ENCODE results near the gene DPM3. TPM values are rescaled to one million over a fixed set of nuclear protein-coding genes. Genes with fewer than 3 reads are reported as not detected.

The DPM3 gene
- total RNA-seq, 1 donor from 2014 or later, result 13.6 TPM

DNA sequence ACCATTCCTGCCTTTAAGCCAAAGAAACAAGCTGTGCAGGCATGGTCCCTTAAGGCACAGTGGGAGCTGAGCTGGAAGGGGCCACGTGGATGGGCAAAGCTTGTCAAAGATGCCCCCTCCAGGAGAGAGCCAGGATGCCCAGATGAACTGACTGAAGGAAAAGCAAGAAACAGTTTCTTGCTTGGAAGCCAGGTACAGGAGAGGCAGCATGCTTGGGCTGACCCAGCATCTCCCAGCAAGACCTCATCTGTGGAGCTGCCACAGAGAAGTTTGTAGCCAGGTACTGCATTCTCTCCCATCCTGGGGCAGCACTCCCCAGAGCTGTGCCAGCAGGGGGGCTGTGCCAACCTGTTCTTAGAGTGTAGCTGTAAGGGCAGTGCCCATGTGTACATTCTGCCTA, 6.0 kb downstream of the DPM3 start:
- Histone ChIP-seq H3K9me3 (ENCODE audit: control insufficient read depth in 3 of 3, low read length in 3 of 3) (no peaks in the 10 kb centered on the region), H3K4me3 (ENCODE audit: low read length in 3 of 3) (peak overlapping the region; percentile 49 to 98 (median 97)), H3K4me1 (ENCODE audit: control insufficient read depth in 3 of 3, insufficient read depth in 3 of 3, low read length in 3 of 3) (peaks cover 54 to 62% (median 59%) of the 10 kb centered on the region in 3 donors), H3K27ac (ENCODE audit: low read depth, low read length) (peak overlapping the region; percentile 97), H3K36me3 (ENCODE audit: control insufficient read depth in 3 of 3, insufficient read depth in 3 of 3, low read length in 3 of 3) (peaks cover 15 to 30% (median 29%) of the 10 kb centered on the region in 3 donors), H3K27me3 (ENCODE audit: control insufficient read depth in 3 of 3, insufficient read depth in 3 of 3, low read length in 3 of 3) (peaks cover 0 to 9% (median 4%) of the 10 kb centered on the region in 3 donors), H3K9ac (ENCODE audit: low read depth in 1 of 3, low read length in 3 of 3) (peak overlapping the region in 1 of 3 donors; percentile 99)

DNA sequence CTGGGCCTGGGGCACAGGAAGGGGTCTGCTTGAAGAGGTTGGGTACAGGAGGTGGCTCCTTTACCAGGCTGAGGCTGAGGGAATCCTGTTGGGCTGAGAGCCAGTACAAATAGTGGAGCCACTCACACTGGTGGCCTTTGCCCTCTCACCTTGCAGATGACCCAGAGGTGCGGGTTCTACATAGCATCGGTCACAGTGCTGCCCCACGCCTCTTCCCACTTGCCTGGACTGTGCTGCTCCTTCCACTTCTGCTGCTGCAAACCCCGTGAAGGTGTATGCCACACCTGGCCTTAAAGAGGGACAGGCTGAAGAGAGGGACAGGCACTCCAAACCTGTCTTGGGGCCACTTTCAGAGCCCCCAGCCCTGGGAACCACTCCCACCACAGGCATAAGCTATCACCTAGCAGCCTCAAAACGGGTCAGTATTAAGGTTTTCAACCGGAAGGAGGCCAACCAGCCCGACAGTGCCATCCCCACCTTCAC, 6.5 kb downstream of the DPM3 start:
- peaks cover 54 to 62% (median 59%) of the 10 kb centered on the region in 3 donors for H3K4me1 ChIP-seq (ENCODE audit: control insufficient read depth in 3 of 3, insufficient read depth in 3 of 3, low read length in 3 of 3)
- no peak overlapping the region for H3K27ac ChIP-seq (ENCODE audit: low read depth, low read length)
- H3K4me3 ChIP-seq (ENCODE audit: low read length in 3 of 3), result no peak overlapping the region
- peak overlapping the region in 1 of 3 donors; percentile 99 for H3K9ac ChIP-seq (ENCODE audit: low read depth in 1 of 3, low read length in 3 of 3)
- peaks cover 0 to 14% (median 9%) of the 10 kb centered on the region in 3 donors for H3K27me3 ChIP-seq (ENCODE audit: control insufficient read depth in 3 of 3, insufficient read depth in 3 of 3, low read length in 3 of 3)
- no peaks in the 10 kb centered on the region for H3K9me3 ChIP-seq (ENCODE audit: control insufficient read depth in 3 of 3, low read length in 3 of 3)
- peaks cover 15 to 30% (median 29%) of the 10 kb centered on the region in 3 donors for H3K36me3 ChIP-seq (ENCODE audit: control insufficient read depth in 3 of 3, insufficient read depth in 3 of 3, low read length in 3 of 3)

DNA sequence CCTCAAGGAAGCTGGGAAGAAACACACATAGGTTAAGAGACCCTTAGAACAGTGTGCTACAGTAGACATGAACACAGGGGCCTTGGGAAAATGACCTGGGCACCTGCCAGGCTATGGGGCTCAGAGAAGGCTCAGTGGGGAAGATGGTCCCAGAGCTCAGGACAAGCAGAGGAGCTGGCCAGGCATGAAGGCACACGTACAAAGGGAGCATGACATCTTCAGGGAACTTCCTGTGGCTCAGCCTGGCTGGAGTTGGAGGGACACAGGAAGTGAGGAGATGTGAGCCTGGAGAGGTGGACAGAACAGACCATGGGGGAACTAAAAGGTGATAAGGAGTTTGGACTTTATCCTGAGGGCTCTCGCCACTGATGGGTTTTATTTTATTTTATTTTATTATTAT, 8.5 kb downstream of the DPM3 start:
- Histone ChIP-seq H3K27me3 (ENCODE audit: control insufficient read depth in 3 of 3, insufficient read depth in 3 of 3, low read length in 3 of 3) (peaks cover 0 to 32% (median 26%) of the 10 kb centered on the region in 3 donors), H3K4me1 (ENCODE audit: control insufficient read depth in 3 of 3, insufficient read depth in 3 of 3, low read length in 3 of 3) (peaks cover 61 to 68% (median 63%) of the 10 kb centered on the region in 3 donors), H3K4me3 (ENCODE audit: low read length in 3 of 3) (peak overlapping the region in 1 of 3 donors; percentile 16), H3K27ac (ENCODE audit: low read depth, low read length) (no peak overlapping the region), H3K9me3 (ENCODE audit: control insufficient read depth in 3 of 3, low read length in 3 of 3) (no peaks in the 10 kb centered on the region), H3K36me3 (ENCODE audit: control insufficient read depth in 3 of 3, insufficient read depth in 3 of 3, low read length in 3 of 3) (peaks cover 15 to 23% (median 20%) of the 10 kb centered on the region in 3 donors), H3K9ac (ENCODE audit: low read depth in 1 of 3, low read length in 3 of 3) (peak overlapping the region in 1 of 3 donors; percentile 40)

DNA sequence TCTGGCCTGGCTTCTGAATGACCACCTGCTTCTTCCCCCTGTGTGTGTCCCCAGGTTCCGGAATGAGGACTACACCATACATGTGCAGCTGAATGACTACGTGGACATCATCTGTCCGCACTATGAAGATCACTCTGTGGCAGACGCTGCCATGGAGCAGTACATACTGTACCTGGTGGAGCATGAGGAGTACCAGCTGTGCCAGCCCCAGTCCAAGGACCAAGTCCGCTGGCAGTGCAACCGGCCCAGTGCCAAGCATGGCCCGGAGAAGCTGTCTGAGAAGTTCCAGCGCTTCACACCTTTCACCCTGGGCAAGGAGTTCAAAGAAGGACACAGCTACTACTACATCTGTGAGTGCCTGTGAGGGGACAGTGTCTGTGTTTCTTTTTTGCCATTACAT, 9.0 kb downstream of the DPM3 start:
- Histone ChIP-seq H3K4me1 (ENCODE audit: control insufficient read depth in 3 of 3, insufficient read depth in 3 of 3, low read length in 3 of 3) (peaks cover 63 to 70% (median 64%) of the 10 kb centered on the region in 3 donors), H3K4me3 (ENCODE audit: low read length in 3 of 3) (peak overlapping the region in 1 of 3 donors; percentile 51), H3K9ac (ENCODE audit: low read depth in 1 of 3, low read length in 3 of 3) (no peak overlapping the region), H3K36me3 (ENCODE audit: control insufficient read depth in 3 of 3, insufficient read depth in 3 of 3, low read length in 3 of 3) (peaks cover 15 to 23% (median 20%) of the 10 kb centered on the region in 3 donors), H3K9me3 (ENCODE audit: control insufficient read depth in 3 of 3, low read length in 3 of 3) (no peaks in the 10 kb centered on the region), H3K27me3 (ENCODE audit: control insufficient read depth in 3 of 3, insufficient read depth in 3 of 3, low read length in 3 of 3) (peaks cover 0 to 38% (median 28%) of the 10 kb centered on the region in 3 donors), H3K27ac (ENCODE audit: low read depth, low read length) (no peak overlapping the region)

DNA sequence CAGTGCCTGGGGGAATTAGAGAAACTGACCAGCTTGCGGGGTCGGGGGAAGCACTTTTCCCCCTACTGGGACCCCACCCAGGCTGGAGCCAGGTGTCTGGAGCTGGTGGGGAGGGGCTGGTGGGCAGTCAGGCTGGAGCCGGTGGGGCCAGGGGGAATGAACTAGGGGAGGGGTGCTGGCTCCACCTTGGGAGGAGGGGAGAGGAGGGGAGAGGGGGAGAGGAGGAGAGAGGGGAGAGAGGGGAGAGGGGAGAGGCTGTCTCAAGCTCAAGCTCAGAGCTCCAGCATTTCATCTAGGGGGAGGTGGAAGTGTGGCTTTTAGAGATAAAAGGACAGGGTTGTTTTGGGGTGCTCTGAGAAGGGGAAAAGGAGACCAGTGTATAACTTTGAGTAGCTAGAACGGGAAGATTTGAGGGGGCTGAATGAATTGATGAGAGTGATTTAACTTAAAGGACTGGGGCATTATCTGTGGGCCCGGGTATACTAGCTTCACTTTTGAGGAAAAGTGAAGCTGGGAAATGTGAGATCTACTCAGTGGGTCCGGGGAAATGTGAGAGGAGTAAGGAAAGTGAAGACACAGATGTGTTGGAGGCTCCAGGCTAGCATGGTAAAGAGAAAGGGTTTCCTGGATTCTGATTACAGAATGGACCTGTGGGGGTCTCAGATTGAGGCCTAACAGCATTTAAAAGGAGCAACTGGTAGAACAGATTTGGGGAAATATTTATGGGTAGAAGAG, 9.9 kb downstream of the DPM3 start:
- H3K27me3 ChIP-seq (ENCODE audit: control insufficient read depth in 3 of 3, insufficient read depth in 3 of 3, low read length in 3 of 3), result peaks cover 0 to 38% (median 30%) of the 10 kb centered on the region in 3 donors
- peak overlapping the region; percentile 59 to 87 (median 67) for H3K9ac ChIP-seq (ENCODE audit: low read depth in 1 of 3, low read length in 3 of 3)
- H3K9me3 ChIP-seq (ENCODE audit: control insufficient read depth in 3 of 3, low read length in 3 of 3), result no peaks in the 10 kb centered on the region
- H3K27ac ChIP-seq (ENCODE audit: low read depth, low read length), result peak overlapping the region; percentile 68
- H3K36me3 ChIP-seq (ENCODE audit: control insufficient read depth in 3 of 3, insufficient read depth in 3 of 3, low read length in 3 of 3), result peaks cover 15 to 23% (median 20%) of the 10 kb centered on the region in 3 donors
- H3K4me3 ChIP-seq (ENCODE audit: low read length in 3 of 3), result peak overlapping the region; percentile 76 to 88 (median 82)
- peaks cover 64 to 78% (median 64%) of the 10 kb centered on the region in 3 donors for H3K4me1 ChIP-seq (ENCODE audit: control insufficient read depth in 3 of 3, insufficient read depth in 3 of 3, low read length in 3 of 3)

DNA sequence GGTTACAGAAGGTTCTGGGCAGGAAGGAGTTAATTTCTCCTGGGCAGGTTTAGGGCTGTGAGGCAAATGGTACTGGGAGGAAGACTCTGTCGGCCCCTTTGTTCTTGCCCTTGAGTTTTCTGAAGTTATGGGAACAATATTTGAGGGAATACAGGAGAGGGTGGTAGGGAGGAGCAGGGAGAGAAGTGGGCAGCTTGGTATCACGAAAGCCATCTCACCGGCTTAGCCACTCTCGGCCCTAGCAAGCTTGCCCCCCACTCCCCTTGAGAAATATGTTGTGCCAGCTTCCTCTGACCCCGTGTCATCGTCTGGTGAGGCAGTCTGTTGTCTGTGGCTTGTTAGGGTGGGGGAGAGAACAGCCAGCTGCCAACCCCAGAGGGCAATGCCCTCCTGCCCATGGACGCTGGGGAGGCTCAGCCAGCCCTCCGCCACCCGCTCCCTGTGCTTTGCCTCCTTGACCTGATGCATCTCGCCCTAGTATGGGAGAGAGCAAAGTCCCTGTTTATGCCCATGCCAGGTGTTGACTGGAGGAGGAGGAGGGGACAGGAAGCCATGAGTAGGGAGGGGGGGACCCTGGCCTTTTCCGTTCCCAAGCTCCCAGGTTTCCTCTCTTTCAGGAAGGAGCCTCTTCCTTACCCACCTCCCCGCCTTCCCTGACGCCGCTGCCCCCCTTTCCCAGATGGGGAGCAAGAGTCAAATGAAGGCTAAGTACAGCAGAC, 11.4 kb downstream of the DPM3 start:
- Histone ChIP-seq H3K4me1 (ENCODE audit: control insufficient read depth in 3 of 3, insufficient read depth in 3 of 3, low read length in 3 of 3) (peaks cover 53 to 64% (median 55%) of the 10 kb centered on the region in 3 donors), H3K27ac (ENCODE audit: low read depth, low read length) (peak overlapping the region; percentile 68), H3K27me3 (ENCODE audit: control insufficient read depth in 3 of 3, insufficient read depth in 3 of 3, low read length in 3 of 3) (peaks cover 0 to 41% (median 39%) of the 10 kb centered on the region in 3 donors), H3K36me3 (ENCODE audit: control insufficient read depth in 3 of 3, insufficient read depth in 3 of 3, low read length in 3 of 3) (peaks cover 11 to 17% (median 14%) of the 10 kb centered on the region in 3 donors), H3K9ac (ENCODE audit: low read depth in 1 of 3, low read length in 3 of 3) (peak overlapping the region; percentile 67 to 87 (median 85)), H3K4me3 (ENCODE audit: low read length in 3 of 3) (peak overlapping the region; percentile 76 to 88 (median 82)), H3K9me3 (ENCODE audit: control insufficient read depth in 3 of 3, low read length in 3 of 3) (no peaks in the 10 kb centered on the region)

DNA sequence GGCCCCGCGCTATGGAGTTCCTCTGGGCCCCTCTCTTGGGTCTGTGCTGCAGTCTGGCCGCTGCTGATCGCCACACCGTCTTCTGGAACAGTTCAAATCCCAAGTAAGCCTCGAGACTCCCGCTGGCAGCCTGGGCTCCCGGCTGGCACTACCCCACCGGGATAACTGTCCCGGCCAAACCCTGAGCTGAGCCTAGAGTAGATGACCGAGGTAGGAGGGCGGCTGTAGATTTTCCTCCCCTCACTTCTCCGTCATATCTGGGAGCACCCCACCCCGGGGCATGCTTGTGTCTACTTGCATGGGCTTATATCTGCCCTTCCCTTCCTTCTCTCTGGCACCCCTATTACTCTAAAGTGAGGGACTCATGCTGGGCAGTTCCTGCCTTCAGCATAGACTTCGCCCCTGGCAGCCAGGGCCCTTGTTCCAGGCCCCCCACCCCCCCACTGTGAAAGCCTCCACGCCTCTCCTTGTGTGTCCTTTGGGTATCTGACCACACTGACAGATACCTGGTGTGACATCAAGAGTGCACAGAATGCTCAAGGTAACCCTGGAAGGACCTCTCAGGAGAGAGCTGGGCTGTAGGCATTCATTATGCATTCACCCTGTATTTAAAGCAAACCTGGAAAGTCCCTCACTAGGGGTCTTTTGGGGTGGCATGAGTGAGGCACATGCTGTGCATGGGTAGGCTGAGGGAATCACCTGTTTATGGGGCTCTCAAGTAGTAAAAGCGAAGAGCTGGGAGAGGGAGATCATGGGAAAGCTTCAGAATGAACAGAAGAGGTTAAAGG, 12.2 kb downstream of the DPM3 start:
- H3K27me3 ChIP-seq (ENCODE audit: control insufficient read depth in 3 of 3, insufficient read depth in 3 of 3, low read length in 3 of 3), result peaks cover 0 to 41% (median 39%) of the 10 kb centered on the region in 3 donors
- peaks cover 5 to 9% (median 6%) of the 10 kb centered on the region in 3 donors for H3K36me3 ChIP-seq (ENCODE audit: control insufficient read depth in 3 of 3, insufficient read depth in 3 of 3, low read length in 3 of 3)
- H3K4me3 ChIP-seq (ENCODE audit: low read length in 3 of 3), result peak overlapping the region; percentile 76 to 88 (median 82)
- peak overlapping the region; percentile 67 to 87 (median 85) for H3K9ac ChIP-seq (ENCODE audit: low read depth in 1 of 3, low read length in 3 of 3)
- H3K4me1 ChIP-seq (ENCODE audit: control insufficient read depth in 3 of 3, insufficient read depth in 3 of 3, low read length in 3 of 3), result peaks cover 49 to 56% (median 53%) of the 10 kb centered on the region in 3 donors
- H3K9me3 ChIP-seq (ENCODE audit: control insufficient read depth in 3 of 3, low read length in 3 of 3), result no peaks in the 10 kb centered on the region
- peak overlapping the region; percentile 68 for H3K27ac ChIP-seq (ENCODE audit: low read depth, low read length)

DNA sequence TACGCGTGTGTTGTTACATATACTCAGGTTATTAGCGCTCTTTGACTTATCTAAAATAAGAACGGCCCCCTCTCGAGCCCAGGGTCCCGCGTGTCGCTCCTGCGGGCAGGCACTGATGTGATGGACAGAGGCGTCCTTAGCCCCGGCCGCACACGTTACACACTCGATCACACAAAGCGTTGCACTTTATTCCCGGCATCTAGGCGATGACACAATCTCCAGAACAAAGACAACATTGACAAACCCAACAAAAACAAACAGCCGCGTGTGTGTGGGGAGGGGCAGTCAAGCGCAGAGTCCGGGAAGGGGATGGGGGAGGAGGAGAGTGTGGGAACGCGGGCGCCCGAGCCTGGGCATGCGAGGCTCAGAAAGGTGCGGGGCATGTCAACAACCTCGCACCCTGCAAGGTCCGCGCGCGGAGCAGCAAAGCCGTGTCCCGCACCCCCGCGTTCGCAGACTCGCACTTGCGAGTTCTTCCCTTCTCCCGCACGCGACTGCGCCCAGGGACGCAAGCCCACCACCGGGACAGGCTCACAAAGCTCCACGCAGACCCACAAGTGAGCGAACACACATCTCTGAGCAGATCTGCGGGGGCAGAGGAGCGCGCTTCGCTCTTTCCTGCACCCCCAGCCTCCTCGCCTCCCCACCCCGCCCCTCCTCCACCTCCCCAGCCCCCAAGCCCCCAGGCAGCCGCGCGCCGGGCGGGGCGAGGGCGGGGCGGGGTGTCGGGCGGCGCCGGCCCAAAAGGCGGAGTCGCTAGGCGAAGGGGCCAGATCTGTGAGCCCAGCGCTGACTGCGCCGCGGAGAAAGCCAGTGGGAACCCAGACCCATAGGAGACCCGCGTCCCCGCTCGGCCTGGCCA, 13.0 kb downstream of the DPM3 start, which contains the start of gene EFNA1:
EFNA1 (plus strand) TSS at position 772 of the 862 bp plus-strand sequence. CDS start 102 bp downstream, outside the sequence.
- peak within 1 kb of the TSS; percentile 68 for H3K27ac ChIP-seq (ENCODE audit: low read depth, low read length)
- H3K9ac ChIP-seq (ENCODE audit: low read depth in 1 of 3, low read length in 3 of 3), result peak within 1 kb of the TSS; percentile 67 to 87 (median 85)
- peaks cover 48 to 56% (median 53%) of the 10 kb centered on the region in 3 donors for H3K4me1 ChIP-seq (ENCODE audit: control insufficient read depth in 3 of 3, insufficient read depth in 3 of 3, low read length in 3 of 3)
- H3K27me3 ChIP-seq (ENCODE audit: control insufficient read depth in 3 of 3, insufficient read depth in 3 of 3, low read length in 3 of 3), result peaks cover 0 to 41% (median 39%) of the 10 kb centered on the region in 3 donors
- peaks cover 5 to 7% (median 6%) of the 10 kb centered on the region in 3 donors for H3K36me3 ChIP-seq (ENCODE audit: control insufficient read depth in 3 of 3, insufficient read depth in 3 of 3, low read length in 3 of 3)
- H3K9me3 ChIP-seq (ENCODE audit: control insufficient read depth in 3 of 3, low read length in 3 of 3), result no peaks in the 10 kb centered on the region
- H3K4me3 ChIP-seq (ENCODE audit: low read length in 3 of 3), result peak within 1 kb of the TSS; percentile 76 to 88 (median 82)

Data from skeletal muscle tissue (tissue), 4 donors.